HFF-Myc (cell line): ENCODE data around the gene TBC1D8.

Experiments used
- DNase-seq: peaks from one replicate; pipeline ENCODE4 v3.0.0-alpha.2; 2011; ENCODE audit warnings: low read depth; ENCODE audit errors: extremely low read depth
- H3K4me3 ChIP-seq: replicated peaks from 2 replicates; pipeline ENCODE4 v1.5.1; 2011; ENCODE audit warnings: low read depth, mild to moderate bottlenecking, control low read depth, low read length
- TF ChIP-seq, protein P1 (sequence below): IDR thresholded peaks from 2 replicates; pipeline ENCODE4 v1.5.1; 2012; ENCODE audit warnings: mild to moderate bottlenecking, low read depth, low read length, control low read depth; ENCODE audit errors: missing control alignments

TBC1D8 gene

DNA sequence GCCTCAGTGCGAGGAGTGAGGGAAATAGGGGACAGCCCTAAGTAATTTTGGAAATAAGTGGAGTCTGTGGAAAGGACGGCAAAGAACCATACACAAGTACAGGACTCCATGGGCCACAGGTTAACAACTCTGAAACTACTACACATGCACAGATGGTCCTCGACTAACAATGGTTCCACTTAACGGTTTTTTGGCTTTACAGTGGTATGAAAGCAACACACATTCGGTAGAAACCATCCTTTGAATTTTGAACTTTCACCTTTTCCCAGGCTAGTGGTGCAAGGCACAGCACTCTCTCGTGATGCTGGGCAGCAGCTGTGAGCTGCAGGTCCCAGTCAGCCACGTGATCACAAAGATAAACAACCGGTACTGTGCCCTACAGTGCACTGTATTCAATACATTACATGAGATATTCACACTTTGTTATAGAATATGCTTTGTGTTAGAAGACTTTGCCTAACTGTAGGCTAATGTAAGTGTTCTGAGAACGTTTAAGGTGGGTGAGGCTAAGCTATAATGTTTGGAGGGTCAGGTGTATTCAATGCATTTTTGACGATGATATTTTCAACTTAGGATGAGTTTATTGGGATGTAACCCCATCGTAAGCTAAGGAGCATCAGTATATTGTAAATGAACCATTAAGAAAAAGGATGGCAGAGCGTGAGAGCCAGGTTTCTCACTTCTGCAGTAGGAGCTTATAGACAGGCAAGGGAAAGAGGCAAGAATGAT is 44.6 kb downstream of the TBC1D8 start:
- TF ChIP-seq, protein P1, sequence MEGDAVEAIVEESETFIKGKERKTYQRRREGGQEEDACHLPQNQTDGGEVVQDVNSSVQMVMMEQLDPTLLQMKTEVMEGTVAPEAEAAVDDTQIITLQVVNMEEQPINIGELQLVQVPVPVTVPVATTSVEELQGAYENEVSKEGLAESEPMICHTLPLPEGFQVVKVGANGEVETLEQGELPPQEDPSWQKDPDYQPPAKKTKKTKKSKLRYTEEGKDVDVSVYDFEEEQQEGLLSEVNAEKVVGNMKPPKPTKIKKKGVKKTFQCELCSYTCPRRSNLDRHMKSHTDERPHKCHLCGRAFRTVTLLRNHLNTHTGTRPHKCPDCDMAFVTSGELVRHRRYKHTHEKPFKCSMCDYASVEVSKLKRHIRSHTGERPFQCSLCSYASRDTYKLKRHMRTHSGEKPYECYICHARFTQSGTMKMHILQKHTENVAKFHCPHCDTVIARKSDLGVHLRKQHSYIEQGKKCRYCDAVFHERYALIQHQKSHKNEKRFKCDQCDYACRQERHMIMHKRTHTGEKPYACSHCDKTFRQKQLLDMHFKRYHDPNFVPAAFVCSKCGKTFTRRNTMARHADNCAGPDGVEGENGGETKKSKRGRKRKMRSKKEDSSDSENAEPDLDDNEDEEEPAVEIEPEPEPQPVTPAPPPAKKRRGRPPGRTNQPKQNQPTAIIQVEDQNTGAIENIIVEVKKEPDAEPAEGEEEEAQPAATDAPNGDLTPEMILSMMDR: no peak
- no peak for DNase-seq
- H3K4me3 ChIP-seq: no peak overlapping the region

DNA sequence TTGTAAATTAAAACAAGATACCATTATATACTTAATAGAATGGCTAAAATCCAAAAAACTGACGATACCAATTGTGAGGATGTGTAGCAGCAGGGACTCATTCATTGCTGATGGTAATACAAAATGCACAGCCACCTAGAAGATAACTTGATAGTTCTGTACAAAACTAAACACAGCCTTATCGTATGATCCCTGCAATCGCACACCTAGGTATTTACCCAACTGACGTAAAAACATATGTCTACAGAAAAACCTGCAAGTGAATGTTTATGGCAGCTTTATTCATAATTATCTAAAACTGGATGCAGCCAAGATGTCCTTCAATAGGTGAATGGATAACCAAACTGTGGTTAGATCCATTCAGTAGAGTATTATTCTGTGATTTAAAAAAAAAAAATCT is 45.5 kb downstream of the TBC1D8 start:
- H3K4me3 ChIP-seq: no peak overlapping the region
- DNase-seq: no peak
- TF ChIP-seq, protein P1: no peak

DNA sequence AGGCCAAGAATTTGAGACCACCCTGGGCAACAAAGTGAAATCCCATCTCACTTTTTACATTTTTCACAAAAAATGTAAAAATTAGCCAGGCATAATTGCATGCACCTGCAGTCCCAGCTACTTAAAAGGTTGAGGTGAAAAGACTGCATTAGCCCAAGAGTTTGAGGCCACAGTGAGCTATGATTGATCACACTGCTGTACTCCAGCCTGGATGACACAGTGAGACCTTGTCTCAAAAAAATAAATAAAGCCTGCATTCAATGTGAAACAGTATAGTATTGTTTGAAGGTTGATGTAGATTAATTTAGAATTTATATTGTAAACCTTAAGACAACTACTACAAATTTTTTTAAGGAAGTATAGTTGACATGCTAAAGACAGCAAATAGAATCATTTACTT is 53.5 kb downstream of the TBC1D8 start:
- no peak for DNase-seq
- TF ChIP-seq, protein P1: no peak
- no peak overlapping the region for H3K4me3 ChIP-seq

DNA sequence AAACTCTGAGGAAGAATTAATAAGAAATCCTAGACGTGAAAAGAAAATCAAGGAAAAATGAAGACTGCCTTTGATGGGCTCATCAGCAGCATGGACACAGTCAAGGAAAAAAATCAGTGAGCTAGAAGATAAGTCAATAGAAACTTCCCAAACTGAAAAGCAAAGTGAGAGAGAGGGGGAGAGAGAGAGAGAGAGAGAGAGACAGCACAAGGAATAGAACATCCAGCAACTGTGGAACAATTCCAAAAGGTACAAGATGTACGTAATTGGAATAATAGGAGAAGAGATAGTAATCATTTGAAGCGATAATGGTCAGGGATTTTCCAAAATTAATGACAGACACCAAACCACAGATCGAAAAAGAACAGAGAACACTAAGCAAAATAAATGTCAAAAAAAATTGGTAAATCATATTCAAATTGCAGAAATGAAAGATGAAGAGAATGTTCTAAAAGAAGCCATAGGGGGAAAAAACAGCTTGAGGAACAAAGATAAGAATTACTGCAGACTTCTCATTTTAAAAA is 54.5 kb downstream of the TBC1D8 start:
- TF ChIP-seq, protein P1: no peak
- no peak for DNase-seq
- H3K4me3 ChIP-seq: no peak overlapping the region

DNA sequence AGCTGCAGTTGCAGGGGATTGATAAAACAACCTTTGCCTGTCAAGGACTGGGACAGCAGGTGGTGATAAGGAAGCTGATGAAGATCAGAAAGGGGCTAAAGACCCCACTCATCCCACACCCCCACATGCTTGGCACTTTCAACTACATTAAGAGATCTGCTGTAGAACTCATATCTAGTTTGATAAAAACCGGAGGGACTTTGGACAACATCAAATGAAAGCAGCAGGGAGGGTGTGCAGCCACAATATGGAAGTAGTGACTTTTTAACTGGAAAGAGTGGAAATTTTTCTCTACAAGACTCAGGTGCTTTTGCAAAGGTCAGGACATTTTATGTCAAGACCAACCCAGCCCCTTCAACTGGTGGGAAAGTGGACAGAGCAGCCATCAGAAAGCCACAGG is 56.8 kb downstream of the TBC1D8 start:
- no peak overlapping the region for H3K4me3 ChIP-seq
- TF ChIP-seq, protein P1: no peak
- no peak for DNase-seq

DNA sequence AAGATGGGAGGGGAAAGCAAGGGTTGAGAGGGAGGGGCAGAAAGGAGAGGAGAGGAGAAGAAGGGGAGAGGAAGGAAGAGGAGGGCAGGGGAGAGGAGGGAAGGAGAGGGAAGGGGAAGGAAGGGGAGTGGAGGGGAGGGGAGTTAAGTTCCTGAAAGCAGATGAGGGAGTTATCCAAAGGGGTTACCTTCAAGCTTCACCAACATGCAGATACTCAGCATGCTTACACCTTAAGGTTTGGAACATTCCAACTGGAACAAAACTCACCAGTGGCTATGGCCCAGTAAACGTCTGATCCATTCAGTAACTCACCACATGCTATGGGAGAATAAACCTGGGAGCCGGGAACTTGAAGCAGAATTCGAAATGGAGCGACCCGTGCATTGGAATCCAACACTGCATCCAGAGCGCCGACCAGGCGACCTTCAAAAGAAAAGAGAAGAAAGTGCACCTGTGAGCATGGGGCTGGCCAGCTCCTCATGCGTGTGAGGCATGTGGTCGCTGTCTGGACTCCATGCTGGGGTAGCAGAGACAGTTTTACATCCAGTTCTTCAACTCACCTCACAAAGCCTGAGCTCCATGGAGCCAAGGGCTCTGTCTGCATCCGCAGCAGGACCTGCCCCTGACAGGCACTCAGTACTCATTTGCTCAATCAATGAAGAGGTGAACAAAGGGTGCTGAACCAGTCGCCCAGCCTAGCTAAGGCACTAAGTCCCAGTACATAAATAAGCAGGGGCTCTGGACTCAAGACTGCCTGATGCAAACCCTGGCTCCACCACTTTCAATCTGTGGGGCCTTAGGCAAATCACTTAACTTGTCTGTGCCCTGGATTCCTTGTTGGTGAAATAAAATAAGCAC is 61.0 kb downstream of the TBC1D8 start:
- no peak overlapping the region for H3K4me3 ChIP-seq
- DNase-seq: no peak
- TF ChIP-seq, protein P1: no peak
